Pancreas (tissue), 10 donors: Measurements from ENCODE around the gene CELA2B. TPM values are rescaled to one million over a fixed set of nuclear protein-coding genes. Genes with fewer than 3 reads are reported as not detected.
"Not testable (repeated sequence)": the region's sequence is repeated elsewhere in the genome, so short reads cannot be mapped to it uniquely, and the experiment has no call there.

Source experiments
- ATAC-seq, 4 donors: fragments of 200-7000 bp; cut with Tn5 transposase; one replicate each; pipeline versions ENCODE4 v1.8.0 to v1.9.1; 2020; ENCODE audit warnings: mild to moderate bottlenecking in 4 of 4, moderate library complexity in 4 of 4
- DNase-seq, 6 donors: peaks; one replicate each; pipeline ENCODE4 v3.0.0-alpha.2; 2020
- FAIRE-seq: peaks from 2 replicates; lab custom pipeline; 2012; peaks lifted over from hg19 to GRCh38; lab: Jason Lieb, UNC
- H3K27ac ChIP-seq, 4 donors: fragments of 200-600 bp; sonication (generic); 1 replicate in 3 of 4; 2 replicates in 1 of 4; pipeline versions ENCODE4 v1.5.0 to v1.8.0; 2020
- H3K27me3 ChIP-seq, 4 donors: fragments of 200-600 bp; one replicate each; pipeline ENCODE4 v1.8.0; 2021
- H3K36me3 ChIP-seq, 3 donors: fragments of 200-600 bp; sonication (generic) in 1 of 3; one replicate each; pipeline versions ENCODE4 v1.5.0 to v1.8.0; 2020 to 2021
- H3K4me1 ChIP-seq, 3 donors: fragments of 200-600 bp; one replicate each; pipeline ENCODE4 v1.8.0; 2021
- H3K4me3 ChIP-seq, 4 donors: fragments of 200-600 bp; sonication (generic) in 2 of 4; one replicate each; pipeline versions ENCODE4 v1.5.0 to v1.8.0; 2020 to 2021
- H3K9me3 ChIP-seq, 4 donors: fragments of 200-600 bp; one replicate each; pipeline ENCODE4 v1.8.0; 2021
- WGBS, 2 donors: extraction: QIAGEN DNeasy Blood & Tissue Kit; methylation state at CpG; one replicate each; pipeline ENCODE4 v1.1.7; 2013; 5-methylcytosine and 5-hydroxymethylcytosine counted together
- intact Hi-C, 3 donors: fragments of 100-400 bp; cut with DNase I; formaldehyde crosslinking; loops; one replicate each; pipeline versions ENCODE4 v1.11.1 to v1.14.2; 2022
- polyA plus RNA-seq, 2 donors: library from polyadenylated mRNA; stranded (reverse); fragments of 200-250 nt; gene quantifications; one replicate each; pipeline ENCODE4 v1.2.3, GENCODE V29; 2013
- total RNA-seq, 6 donors: library from RNA; stranded (reverse); fragmentation: NEBNext Ultra II Directional in 4 of 6; extraction: Animal tissue kit (Norgen Biotek cat#: 25700) in 4 of 6; gene quantifications; one replicate each; pipeline versions ENCODE4 v1.2.1 to v1.2.4, GENCODE V29; 2021 to 2023
- TF ChIP-seq, protein P1 (sequence below), 4 donors: fragments of 200-600 bp; sonication (generic) in 3 of 4; IDR thresholded peaks; one replicate each; pipeline versions ENCODE4 v1.5.0 to v1.8.0; 2021; ENCODE audit warnings: antibody characterized with exemption in 4 of 4
- donor health status: healthy with polysubstance abuse.
- donor health status: DM: no; HTN: no; CAD: no; lungs with moderate emphysema.
- donor health status: DM: no; HTN: no; CAD: no.
- donor health status: control.
- donor health status: control.
- donor health status: Bipolar disorder and iron deficiency.
- donor health status: DM: yes; HTN: yes; CAD: no.
- donor health status: DM: no; HTN: no; CAD: no.
- donor health status: DM: no; HTN: no; CAD: no.
- donor health status: DM: yes; HTN: yes; CAD: no.

CELA2B gene
- total and polyA plus RNA-seq, 8 donors, result 186 to 2,290 (median 558) TPM

DNA sequence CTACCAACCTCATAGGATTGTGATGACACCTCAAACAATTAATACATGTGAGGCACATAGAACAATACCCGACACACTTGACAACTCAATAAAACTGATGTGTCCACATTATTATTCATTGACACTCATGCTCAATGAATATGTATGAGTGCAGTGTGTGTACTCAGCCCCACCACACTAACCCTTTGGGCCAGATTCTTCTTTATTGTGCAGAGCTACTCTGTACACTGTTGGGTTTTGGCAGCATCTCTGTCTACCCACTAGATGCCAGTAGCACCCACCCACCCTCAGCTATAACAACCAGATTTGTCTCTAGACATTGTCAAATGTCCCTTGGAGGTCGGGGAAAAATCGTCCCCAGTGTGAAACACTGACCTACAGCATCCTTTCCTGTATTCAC is 38.0 kb downstream of the CELA2B start:
- no peak overlapping the region for H3K27ac ChIP-seq
- no peaks in the 10 kb centered on the region for H3K9me3 ChIP-seq
- ATAC-seq (no peak), FAIRE-seq (no peak), DNase-seq (no peak)
- H3K4me3 ChIP-seq, result no peak overlapping the region
- 89 to 93% methylated on average over 3 of the region's 3 CpGs for WGBS, 2 donors
- intact Hi-C loops, result no loop called here
- H3K27me3 ChIP-seq, result no peaks in the 10 kb centered on the region
- H3K4me1 ChIP-seq, result peaks cover 0 to 3% (median under 1%) of the 10 kb centered on the region in 3 donors
- H3K36me3 ChIP-seq, result no peaks in the 10 kb centered on the region
- TF ChIP-seq, protein P1, sequence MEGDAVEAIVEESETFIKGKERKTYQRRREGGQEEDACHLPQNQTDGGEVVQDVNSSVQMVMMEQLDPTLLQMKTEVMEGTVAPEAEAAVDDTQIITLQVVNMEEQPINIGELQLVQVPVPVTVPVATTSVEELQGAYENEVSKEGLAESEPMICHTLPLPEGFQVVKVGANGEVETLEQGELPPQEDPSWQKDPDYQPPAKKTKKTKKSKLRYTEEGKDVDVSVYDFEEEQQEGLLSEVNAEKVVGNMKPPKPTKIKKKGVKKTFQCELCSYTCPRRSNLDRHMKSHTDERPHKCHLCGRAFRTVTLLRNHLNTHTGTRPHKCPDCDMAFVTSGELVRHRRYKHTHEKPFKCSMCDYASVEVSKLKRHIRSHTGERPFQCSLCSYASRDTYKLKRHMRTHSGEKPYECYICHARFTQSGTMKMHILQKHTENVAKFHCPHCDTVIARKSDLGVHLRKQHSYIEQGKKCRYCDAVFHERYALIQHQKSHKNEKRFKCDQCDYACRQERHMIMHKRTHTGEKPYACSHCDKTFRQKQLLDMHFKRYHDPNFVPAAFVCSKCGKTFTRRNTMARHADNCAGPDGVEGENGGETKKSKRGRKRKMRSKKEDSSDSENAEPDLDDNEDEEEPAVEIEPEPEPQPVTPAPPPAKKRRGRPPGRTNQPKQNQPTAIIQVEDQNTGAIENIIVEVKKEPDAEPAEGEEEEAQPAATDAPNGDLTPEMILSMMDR (IDR thresholded peaks at IDR 0.05), result no peak

GRCh38 chr1:15514557-15514956 is 38.7 kb downstream of the CELA2B start:
- H3K27ac ChIP-seq, intact Hi-C loops, H3K4me3 ChIP-seq, DNase-seq, H3K36me3 ChIP-seq, FAIRE-seq, H3K4me1 ChIP-seq, H3K27me3 ChIP-seq, H3K9me3 ChIP-seq, ATAC-seq: not testable (repeated sequence)
- WGBS, 2 donors, result 90 to 91% methylated on average over 5 of the region's 5 CpGs

- Histone ChIP-seq H3K27ac (no peak overlapping the region), H3K27me3 (no peaks in the 10 kb centered on the region), H3K36me3 (no peaks in the 10 kb centered on the region), H3K9me3 (no peaks in the 10 kb centered on the region), H3K4me3 (no peak overlapping the region), H3K4me1 (peaks cover 0 to 3% (median 0%) of the 10 kb centered on the region in 3 donors)
- intact Hi-C loops, result no loop called here
- DNase-seq (no peak), ATAC-seq (no peak), FAIRE-seq (no peak)
- TF ChIP-seq, protein P1 (IDR thresholded peaks at IDR 0.05), result no peak
- 75 to 83% methylated on average over 2 of the region's 2 CpGs for WGBS, 2 donors
Observed at GRCh38 chr1:15515022-15515663, 39.2 kb downstream of the CELA2B start.

DNA sequence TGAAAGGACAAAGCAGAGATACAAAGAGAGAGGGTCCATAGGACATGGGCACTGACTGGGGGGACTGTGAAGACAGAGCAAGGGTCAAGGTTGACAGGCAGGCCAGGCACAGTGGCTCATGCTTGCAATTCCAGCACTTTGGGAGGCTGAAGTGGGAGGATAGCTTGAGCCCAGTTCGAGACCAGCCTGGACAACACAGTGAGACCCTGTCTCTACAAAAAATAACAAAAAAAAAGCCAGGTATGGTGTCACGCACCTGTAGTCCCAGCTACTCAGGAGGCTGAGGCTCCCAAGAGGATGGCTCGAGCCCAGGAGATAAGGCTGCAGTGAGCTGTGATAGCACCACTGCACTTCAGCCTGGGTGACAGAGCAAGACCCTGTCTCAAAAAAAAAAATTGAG is 43.7 kb downstream of the CELA2B start:
- DNase-seq, result no peak
- H3K36me3 ChIP-seq, result no peaks in the 10 kb centered on the region
- no peaks in the 10 kb centered on the region for H3K27me3 ChIP-seq
- WGBS, 2 donors, result 85 to 90% methylated on average over 3 of the region's 3 CpGs
- H3K9me3 ChIP-seq, result no peaks in the 10 kb centered on the region
- no peak for ATAC-seq
- H3K27ac ChIP-seq, result no peak overlapping the region
- TF ChIP-seq, protein P1 (IDR thresholded peaks at IDR 0.05), result no peak
- no peak overlapping the region for H3K4me3 ChIP-seq
- no peak for FAIRE-seq
- H3K4me1 ChIP-seq, result peaks cover 0 to 14% (median 5%) of the 10 kb centered on the region in 3 donors
- intact Hi-C loops, result no loop called here

- H3K27me3 ChIP-seq, intact Hi-C loops, H3K4me3 ChIP-seq, FAIRE-seq, ATAC-seq, H3K27ac ChIP-seq, H3K36me3 ChIP-seq, H3K9me3 ChIP-seq: not testable (repeated sequence)
- WGBS, 2 donors, result 92 to 93% methylated on average over 17 of the region's 17 CpGs
- DNase-seq, result peak in 2 of 6 donors; percentile 13 to 14
- H3K4me1 ChIP-seq, result peaks cover 5 to 16% (median 14%) of the 10 kb centered on the region in 3 donors
Observed at GRCh38 chr1:15521206-15521906, 45.5 kb downstream of the CELA2B start.

DNA sequence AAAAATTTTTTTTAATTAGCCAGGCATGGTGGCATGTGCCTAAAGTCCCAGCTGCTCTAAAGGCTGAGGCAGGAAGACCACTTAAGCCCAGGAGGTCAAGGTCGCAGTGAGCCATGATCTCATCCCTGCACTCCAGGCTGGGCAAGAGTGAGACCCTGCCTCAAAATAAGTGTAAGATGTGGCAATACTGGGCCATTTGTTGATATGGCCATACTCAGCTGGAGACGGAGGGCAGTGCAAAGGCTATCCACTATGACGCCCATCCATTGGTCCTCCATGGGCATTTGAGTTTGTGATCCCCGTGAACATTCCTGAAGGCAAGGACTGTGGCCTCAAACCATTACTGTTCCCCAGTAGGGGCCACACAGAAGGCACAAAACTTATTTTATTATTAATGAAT is 46.6 kb downstream of the CELA2B start:
- FAIRE-seq (no peak), DNase-seq (peak in 1 of 6 donors; percentile 24), ATAC-seq (no peak)
- H3K9me3 ChIP-seq, result no peaks in the 10 kb centered on the region
- 98 to 100% methylated on average over 4 of the region's 4 CpGs for WGBS, 2 donors
- peaks cover 8 to 18% (median 14%) of the 10 kb centered on the region in 3 donors for H3K4me1 ChIP-seq
- intact Hi-C loops, result no loop called here
- TF ChIP-seq, protein P1 (IDR thresholded peaks at IDR 0.05), result no peak
- no peak overlapping the region for H3K27ac ChIP-seq
- no peaks in the 10 kb centered on the region for H3K36me3 ChIP-seq
- no peak overlapping the region for H3K4me3 ChIP-seq
- H3K27me3 ChIP-seq, result no peaks in the 10 kb centered on the region
